ENCODE measurements around the gene ALPK1. TPM values are rescaled to one million over a fixed set of nuclear protein-coding genes. Genes with fewer than 3 reads are reported as not detected.

Gene ALPK1
- total and polyA plus RNA-seq, 2 of the 4 experiments (the other 2 are of a cell fraction): 3.3 to 7.9 TPM

DNA sequence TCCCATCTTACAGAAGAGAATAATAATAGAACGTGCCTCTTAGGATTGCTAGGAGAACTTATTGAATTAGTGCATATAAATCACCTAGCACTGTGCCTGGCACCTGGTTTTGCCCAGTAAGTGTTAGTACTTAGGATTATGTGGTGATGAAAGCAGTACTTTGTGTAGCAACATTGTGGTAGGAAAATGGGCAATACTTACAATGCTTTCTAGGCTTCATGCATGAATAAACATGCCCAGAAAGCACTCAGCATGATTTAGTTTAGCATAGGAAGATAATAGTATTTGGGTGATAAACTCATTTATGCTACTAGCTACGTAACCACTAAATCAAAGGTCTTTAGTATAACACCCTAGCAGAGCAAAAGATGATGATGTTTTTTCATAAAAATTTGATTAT is 113.2 kb downstream of the ALPK1 start:
- Histone ChIP-seq H3K4me2 (ENCODE audit: low read depth, low read length) (no peak overlapping the region), H3K4ac (ENCODE audit: low read depth, low read length) (no peak overlapping the region), H3K4me1 (ENCODE audit: control insufficient read depth, insufficient read depth, low read length) (no peaks in the 10 kb centered on the region), H2BK20ac (ENCODE audit: low read depth, low read length) (no peak overlapping the region), H4K5ac (ENCODE audit: low read depth, low read length) (no peak overlapping the region), H2AFZ (replicated peaks; ENCODE audit: low read length, poor library complexity) (no peak overlapping the region), H2AK9ac (replicated peaks; ENCODE audit: low read depth, low read length, poor library complexity) (no peak overlapping the region), H3K27me3 (ENCODE audit: control insufficient read depth, insufficient read depth, low read length) (no peaks in the 10 kb centered on the region), H3K4me3 (ENCODE audit: insufficient read depth, low read depth, low read length) (no peak overlapping the region), H3K14ac (replicated peaks; ENCODE audit: low read depth, low read length) (no peak overlapping the region), H2AK5ac (ENCODE audit: low read depth, low read length) (no peak overlapping the region), H3K36me3 (ENCODE audit: control insufficient read depth, insufficient read depth, low read length) (peaks cover 1% of the 10 kb centered on the region; the same call in 1 of the 2 replicates), H3K79me1 (ENCODE audit: low read depth in 1 of 2, low read length in 2 of 2) (no peaks in the 10 kb centered on the region), H2BK15ac (ENCODE audit: low read depth, low read length) (no peak overlapping the region), H3K9ac (ENCODE audit: low read depth, low read length) (no peak overlapping the region), H3K23ac (ENCODE audit: low read depth, low read length) (no peak overlapping the region), H2BK120ac (ENCODE audit: low read depth, low read length) (no peak overlapping the region), H4K20me1 (ENCODE audit: insufficient read depth, low read length) (no peaks in the 10 kb centered on the region), H4K8ac (ENCODE audit: low read depth in 2 of 2, low read length in 2 of 2) (no peak overlapping the region), H4K91ac (ENCODE audit: insufficient read depth, low read depth, low read length) (no peak overlapping the region), H3K56ac (ENCODE audit: extremely low read depth, insufficient read depth, low read length) (no peak overlapping the region), H2BK5ac (ENCODE audit: low read depth, low read length, poor library complexity, severe bottlenecking) (no peak overlapping the region), H3K9me1 (ENCODE audit: insufficient read depth, low read length) (no peaks in the 10 kb centered on the region), H3K18ac (ENCODE audit: low read depth, low read length) (no peak overlapping the region), H3K9me3 (ENCODE audit: control insufficient read depth, insufficient read depth, low read length) (no peaks in the 10 kb centered on the region), H3K27ac (ENCODE audit: insufficient read depth, low read length) (no peak overlapping the region)
- ATAC-seq (ENCODE audit: low read depth): no peak
- no CpG with 5 or more reads among the region's 2 CpGs for WGBS, 2 experiments (ENCODE audit: extremely low coverage in 2 of 2, insufficient read length in 1 of 2)
- ChIA-PET CTCF (no interaction called here), POLR2A (ENCODE audit: unreplicated experiment) (no interaction called here)
- in situ Hi-C loops (cut with MboI; ENCODE audit: low sequenced_read_pairs) (no loop called here), dilution Hi-C loops (cut with HindIII; ENCODE audit: low sequenced_read_pairs, unreplicated experiment) (no loop called here), intact Hi-C loops (cut with micrococcal nuclease) (no loop called here)
- DNase-seq: no peak
- BruUV-seq (replicated peaks): no TSS peak
- TF ChIP-seq SMC3 (IDR thresholded peaks at IDR 0.05; ENCODE audit: low read depth, low read length) (no peak), MAZ (IDR thresholded peaks at IDR 0.05; ENCODE audit: borderline replicate concordance, low read depth, low read length) (no peak), MAFK (IDR thresholded peaks at IDR 0.05; ENCODE audit: low read depth, low read length) (no peak), CEBPB (IDR thresholded peaks at IDR 0.05; ENCODE audit: low read depth, low read length) (no peak), RCOR1 (IDR thresholded peaks at IDR 0.05; ENCODE audit: insufficient replicate concordance, low read length) (no peak)
- TF ChIP-seq, protein P1, sequence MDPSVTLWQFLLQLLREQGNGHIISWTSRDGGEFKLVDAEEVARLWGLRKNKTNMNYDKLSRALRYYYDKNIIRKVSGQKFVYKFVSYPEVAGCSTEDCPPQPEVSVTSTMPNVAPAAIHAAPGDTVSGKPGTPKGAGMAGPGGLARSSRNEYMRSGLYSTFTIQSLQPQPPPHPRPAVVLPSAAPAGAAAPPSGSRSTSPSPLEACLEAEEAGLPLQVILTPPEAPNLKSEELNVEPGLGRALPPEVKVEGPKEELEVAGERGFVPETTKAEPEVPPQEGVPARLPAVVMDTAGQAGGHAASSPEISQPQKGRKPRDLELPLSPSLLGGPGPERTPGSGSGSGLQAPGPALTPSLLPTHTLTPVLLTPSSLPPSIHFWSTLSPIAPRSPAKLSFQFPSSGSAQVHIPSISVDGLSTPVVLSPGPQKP (IDR thresholded peaks at IDR 0.05; ENCODE audit: borderline replicate concordance, low read depth, low read length): no peak
- TF ChIP-seq, protein P2, sequence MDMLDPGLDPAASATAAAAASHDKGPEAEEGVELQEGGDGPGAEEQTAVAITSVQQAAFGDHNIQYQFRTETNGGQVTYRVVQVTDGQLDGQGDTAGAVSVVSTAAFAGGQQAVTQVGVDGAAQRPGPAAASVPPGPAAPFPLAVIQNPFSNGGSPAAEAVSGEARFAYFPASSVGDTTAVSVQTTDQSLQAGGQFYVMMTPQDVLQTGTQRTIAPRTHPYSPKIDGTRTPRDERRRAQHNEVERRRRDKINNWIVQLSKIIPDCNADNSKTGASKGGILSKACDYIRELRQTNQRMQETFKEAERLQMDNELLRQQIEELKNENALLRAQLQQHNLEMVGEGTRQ (IDR thresholded peaks at IDR 0.05; ENCODE audit: low read depth, low read length): no peak
